GM06990 (cell line): ENCODE results near the gene OR4Q3.
"Not testable (repeated sequence)": the region's sequence is repeated elsewhere in the genome, so short reads cannot be mapped to it uniquely, and the experiment has no call there.

Source experiments
- DNase-seq: peaks from one replicate; pipeline ENCODE4 v3.0.0-alpha.2; 2011; ENCODE audit not compliant: insufficient read length; ENCODE audit errors: extremely low read depth
- H3K27me3 ChIP-seq: replicated peaks from 2 replicates; pipeline ENCODE4 v1.6.0; 2011; ENCODE audit warnings: low read length; ENCODE audit not compliant: control insufficient read depth, insufficient read depth
- H3K36me3 ChIP-seq: 2 replicates; pipeline ENCODE4 v1.5.1; 2011; ENCODE audit warnings: low read length; ENCODE audit not compliant: control insufficient read depth, insufficient read depth
- H3K4me3 ChIP-seq: replicated peaks from 2 replicates; pipeline ENCODE4 v1.5.1; 2011; ENCODE audit warnings: low read depth, mild to moderate bottlenecking, control low read depth, low read length
- TF ChIP-seq, protein P1 (sequence below): IDR thresholded peaks from 2 replicates; pipeline ENCODE4 v1.5.1; 2011; ENCODE audit warnings: low read length, control low read depth, mild to moderate bottlenecking, inconsistent platforms; ENCODE audit not compliant: insufficient read depth, poor library complexity, severe bottlenecking

Gene OR4Q3

DNA sequence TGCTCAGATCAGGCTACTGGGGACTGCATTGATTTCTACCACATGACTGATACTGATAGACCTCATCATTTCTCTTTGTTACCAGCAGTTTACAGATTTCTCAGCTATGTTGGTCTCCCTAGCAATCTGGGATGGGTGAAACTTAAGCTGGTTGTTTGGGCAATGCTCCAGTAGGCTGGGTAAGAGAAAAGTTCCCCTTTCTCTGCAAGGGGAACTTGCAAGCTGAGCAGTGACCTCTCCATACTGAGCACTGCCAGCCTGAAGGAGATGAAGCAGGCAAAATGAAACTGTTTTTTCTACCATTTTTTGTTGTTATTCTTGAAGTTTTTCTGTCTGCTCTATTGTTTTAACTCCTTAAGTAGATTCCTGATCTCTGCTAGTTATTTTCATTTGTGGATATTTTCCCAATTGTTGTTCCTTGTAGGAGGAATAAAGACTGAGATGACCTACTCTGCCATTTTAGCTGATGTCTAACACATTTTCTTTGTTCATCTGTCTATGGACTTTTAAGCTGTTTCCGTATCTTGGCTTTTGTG lies 28.6 kb downstream of the OR4Q3 start:
- no peak for DNase-seq
- Histone ChIP-seq H3K36me3 (no peaks in the 10 kb centered on the region), H3K4me3 (no peak overlapping the region), H3K27me3 (no peaks in the 10 kb centered on the region)
- TF ChIP-seq, protein P1, sequence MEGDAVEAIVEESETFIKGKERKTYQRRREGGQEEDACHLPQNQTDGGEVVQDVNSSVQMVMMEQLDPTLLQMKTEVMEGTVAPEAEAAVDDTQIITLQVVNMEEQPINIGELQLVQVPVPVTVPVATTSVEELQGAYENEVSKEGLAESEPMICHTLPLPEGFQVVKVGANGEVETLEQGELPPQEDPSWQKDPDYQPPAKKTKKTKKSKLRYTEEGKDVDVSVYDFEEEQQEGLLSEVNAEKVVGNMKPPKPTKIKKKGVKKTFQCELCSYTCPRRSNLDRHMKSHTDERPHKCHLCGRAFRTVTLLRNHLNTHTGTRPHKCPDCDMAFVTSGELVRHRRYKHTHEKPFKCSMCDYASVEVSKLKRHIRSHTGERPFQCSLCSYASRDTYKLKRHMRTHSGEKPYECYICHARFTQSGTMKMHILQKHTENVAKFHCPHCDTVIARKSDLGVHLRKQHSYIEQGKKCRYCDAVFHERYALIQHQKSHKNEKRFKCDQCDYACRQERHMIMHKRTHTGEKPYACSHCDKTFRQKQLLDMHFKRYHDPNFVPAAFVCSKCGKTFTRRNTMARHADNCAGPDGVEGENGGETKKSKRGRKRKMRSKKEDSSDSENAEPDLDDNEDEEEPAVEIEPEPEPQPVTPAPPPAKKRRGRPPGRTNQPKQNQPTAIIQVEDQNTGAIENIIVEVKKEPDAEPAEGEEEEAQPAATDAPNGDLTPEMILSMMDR = no peak

DNA sequence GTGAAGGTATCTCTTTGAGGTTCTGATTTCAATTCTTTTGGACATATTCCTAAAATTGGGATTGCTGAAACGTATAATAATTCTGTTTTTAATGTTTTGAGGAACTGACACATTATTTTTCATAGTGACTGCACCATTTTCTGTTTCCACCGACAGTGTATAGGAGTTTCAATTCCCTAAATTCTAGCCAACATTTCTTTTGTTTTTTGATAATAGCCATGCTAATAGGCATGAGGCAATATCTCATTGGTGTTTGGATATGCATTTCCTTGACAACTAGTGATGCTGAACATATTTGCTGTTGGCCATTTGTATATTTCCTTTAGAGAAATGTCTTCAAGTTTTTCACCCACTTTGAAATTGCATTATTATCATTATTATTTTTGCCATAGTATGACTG lies 29.1 kb downstream of the OR4Q3 start:
- DNase-seq, H3K27me3 ChIP-seq, H3K36me3 ChIP-seq, H3K4me3 ChIP-seq: not testable (repeated sequence)

DNA sequence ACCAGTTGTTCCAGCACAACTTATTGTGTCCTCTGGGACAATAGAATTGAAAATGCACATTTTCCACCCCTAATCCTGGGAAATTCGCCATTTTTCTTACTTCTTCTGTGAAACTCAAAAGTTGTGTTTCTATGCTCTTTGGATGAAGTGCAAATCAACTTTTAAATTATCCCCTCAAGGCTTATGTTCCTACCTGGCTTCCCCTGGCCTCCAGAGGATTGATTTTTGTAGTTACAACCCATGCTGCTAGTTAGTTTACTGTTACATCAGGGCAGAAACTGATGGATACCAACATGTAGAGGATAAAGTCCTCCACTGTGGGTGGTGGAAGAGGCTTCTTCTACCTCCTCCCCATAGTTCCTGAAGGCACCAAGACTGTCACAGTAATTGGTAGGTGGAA lies 29.8 kb downstream of the OR4Q3 start, which contains the start of gene OR4M1:
OR4M1 (plus strand) TSS at position 301 of the 400 bp plus-strand sequence. CDS start 6,819 bp downstream, outside the sequence.
- H3K4me3 ChIP-seq, H3K27me3 ChIP-seq, H3K36me3 ChIP-seq, DNase-seq: not testable (repeated sequence)

DNA sequence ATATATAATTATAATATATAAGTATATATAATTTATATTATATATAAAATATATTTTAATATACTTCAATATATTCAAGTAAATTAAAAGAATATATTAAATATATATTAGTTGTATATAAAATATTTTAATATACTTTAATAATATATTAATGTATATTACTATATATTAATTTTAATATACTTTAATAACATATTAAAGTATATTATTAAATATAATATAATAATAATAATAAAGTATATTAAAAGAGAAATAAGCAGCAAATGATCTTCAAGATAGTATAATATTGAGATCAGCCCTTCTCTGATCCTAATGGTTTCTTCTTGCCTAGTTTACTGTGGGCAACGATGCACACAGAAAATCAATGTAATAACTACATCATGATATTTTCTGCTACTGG lies 32.2 kb downstream of the OR4Q3 start:
- Histone ChIP-seq H3K27me3 (no peaks in the 10 kb centered on the region), H3K4me3 (no peak overlapping the region), H3K36me3 (no peaks in the 10 kb centered on the region)
- TF ChIP-seq, protein P1 = no peak
- no peak for DNase-seq

DNA sequence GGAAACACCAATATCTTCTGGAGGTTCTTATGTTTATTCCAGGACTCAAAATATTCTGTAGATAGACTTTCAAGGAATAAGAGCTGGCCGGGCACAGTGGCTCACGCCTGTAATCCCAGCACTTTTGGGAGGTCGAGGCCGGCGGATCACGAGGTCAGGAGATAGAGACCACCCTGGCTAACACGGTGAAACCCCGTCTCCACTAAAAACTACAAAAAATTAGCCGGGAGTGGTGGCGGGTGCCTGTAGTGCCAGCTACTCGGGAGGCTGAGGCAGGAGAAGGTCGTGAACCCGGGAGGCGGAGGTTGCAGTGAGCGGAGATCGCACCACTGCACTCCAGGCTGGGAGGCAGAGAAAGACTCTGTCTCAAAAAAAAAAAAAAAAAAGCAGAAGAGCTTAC lies 42.5 kb downstream of the OR4Q3 start:
- H3K4me3 ChIP-seq, H3K27me3 ChIP-seq, H3K36me3 ChIP-seq, DNase-seq: not testable (repeated sequence)

DNA sequence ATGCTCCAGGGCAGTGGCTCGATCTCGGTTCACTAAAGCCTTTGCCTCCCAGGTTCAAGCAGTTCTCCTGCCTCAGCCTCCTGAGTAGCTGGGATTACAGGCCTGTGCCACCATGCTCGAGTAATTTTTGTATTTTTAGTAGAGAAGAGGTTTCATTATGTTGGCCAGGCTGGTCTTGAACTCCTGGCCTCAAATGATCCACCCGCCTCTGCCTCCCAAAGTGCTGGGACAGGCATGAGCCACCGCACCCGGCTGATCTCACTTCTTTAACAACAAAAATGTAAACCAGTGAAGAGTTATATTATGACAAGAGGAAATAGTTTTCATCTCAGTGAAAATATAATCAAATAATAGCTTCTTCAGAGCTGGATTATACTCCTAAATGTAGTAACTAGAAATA lies 43.9 kb downstream of the OR4Q3 start:
- DNase-seq, H3K4me3 ChIP-seq, H3K27me3 ChIP-seq, H3K36me3 ChIP-seq: not testable (repeated sequence)

DNA sequence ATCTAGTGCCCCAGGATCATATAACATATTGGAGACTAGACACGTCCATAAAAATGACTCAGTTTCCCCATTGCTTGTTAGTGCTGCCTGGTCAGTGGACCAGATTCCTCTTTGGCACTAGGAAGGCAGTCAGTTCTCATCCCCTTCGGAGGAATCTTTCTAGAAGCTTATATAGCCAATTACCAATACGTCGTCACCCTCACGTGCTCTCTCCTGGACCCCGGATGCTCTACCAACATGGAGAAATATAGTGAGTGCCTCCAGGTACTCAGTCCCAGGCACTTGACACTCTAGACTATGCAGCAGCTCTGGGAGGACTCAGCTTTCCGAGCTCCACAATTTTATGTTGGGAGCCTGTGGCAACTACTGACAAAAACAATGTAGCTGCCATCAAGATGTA lies 44.8 kb downstream of the OR4Q3 start:
- not testable (repeated sequence) for DNase-seq, H3K4me3 ChIP-seq, H3K27me3 ChIP-seq, H3K36me3 ChIP-seq

DNA sequence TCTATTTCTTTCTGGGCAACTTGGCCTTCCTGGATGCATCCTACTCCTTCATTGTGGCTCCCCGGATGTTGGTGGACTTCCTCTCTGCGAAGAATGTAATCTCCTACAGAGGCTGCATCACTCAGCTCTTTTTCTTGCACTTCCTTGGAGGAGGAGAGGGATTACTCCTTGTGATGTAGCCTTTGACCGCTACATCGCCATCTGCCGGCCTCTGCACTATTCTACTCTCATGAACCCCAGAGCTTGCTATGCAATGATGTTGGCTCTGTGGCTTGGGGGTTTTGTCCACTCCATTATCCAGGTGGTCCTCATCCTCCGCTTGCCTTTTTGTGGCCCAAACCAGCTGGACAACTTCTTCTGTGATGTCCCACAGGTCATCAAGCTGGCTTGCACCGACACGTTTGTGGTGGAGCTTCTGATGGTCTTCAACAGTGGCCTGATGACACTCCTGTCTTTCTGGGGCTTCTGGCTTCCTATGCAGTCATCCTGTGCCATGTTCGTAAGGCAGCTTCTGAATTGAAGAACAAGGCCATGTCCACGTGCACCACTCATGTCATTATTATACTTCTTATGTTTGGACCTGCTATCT lies 53.2 kb downstream of the OR4Q3 start:
- H3K27me3 ChIP-seq, H3K4me3 ChIP-seq, DNase-seq, H3K36me3 ChIP-seq: not testable (repeated sequence)
